GM19395 (cell line): ENCODE results near the gene STK24.
"Not testable (repeated sequence)": the region's sequence is repeated elsewhere in the genome, so short reads cannot be mapped to it uniquely, and the experiment has no call there.

Experiments
- ATAC-seq: cut with Tn5 transposase; IDR thresholded peaks from one replicate; pipeline ENCODE4 v1.9.1; 2021; ENCODE audit warnings: mild to moderate bottlenecking, moderate library complexity; ENCODE audit not compliant: unreplicated experiment

STK24 gene

GRCh38 chr13:98584668-98585397 lies 7.9 kb upstream of the STK24 start:
- ATAC-seq: no peak

DNA sequence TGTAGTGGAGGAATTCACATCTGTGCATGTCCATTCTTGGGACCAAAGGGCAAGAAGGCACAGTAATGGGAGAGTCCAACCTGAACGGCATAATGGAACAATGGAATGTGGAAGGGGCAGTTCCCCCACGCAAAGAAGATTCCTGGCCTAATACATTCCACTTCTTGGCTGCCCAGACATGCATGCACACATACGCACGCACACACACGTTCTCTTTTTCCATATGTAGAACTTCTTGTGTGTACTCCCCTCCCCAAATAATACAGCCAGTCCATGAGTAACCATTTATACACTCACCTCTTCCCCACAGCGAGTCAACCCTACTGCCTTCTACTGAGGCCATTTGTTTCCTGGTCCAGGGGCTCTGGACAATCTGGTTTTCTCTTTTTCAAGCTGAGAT lies 6.0 kb upstream of the STK24 start:
- no peak for ATAC-seq

DNA sequence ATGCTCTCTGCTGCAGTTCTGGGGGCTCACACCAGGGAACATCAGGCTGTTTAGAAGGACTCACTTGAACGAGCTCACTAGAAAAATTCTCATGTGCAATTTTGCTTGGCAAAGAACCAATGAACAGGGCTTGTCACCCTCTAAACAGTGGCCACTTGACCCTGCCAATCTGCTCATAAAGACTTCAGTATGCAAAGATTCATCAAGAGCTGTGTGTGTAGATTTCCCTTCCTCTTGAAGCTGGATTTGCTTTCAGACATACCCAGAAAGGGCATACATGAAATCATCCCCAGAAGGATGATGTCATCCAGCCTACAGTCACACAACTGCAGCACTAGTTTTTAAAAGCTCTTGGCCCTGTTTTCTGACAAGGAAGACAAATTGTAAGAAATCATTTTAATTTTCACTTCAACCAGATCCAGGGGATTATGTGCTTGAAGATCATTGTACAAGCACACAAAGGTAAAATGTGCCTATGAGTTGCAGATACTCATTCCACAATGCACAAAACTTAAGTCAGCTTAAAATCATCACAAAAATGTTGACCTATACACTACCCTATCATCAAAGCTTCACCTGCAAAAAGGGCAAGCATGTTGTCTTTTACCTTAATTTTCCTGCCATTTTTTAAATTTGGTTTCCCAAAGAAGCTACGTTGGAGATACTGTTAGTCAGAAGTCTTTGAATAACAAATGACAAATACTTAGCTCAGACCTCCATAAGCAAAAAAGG lies 5.2 kb upstream of the STK24 start:
- no peak for ATAC-seq

GRCh38 chr13:98581381-98581780 lies 4.5 kb upstream of the STK24 start:
- ATAC-seq: no peak

- ATAC-seq: no peak
These were observed 3.5 kb upstream of the STK24 start for GRCh38 chr13:98580420-98580819.

- no peak for ATAC-seq
These were observed 954 bp upstream of the STK24 start for GRCh38 chr13:98577836-98578285.

- ATAC-seq: peak; percentile 44
These were observed 534 bp downstream of the STK24 start for GRCh38 chr13:98576200-98576945.

GRCh38 chr13:98575904-98576199 lies 1.1 kb downstream of the STK24 start:
- no peak for ATAC-seq

DNA sequence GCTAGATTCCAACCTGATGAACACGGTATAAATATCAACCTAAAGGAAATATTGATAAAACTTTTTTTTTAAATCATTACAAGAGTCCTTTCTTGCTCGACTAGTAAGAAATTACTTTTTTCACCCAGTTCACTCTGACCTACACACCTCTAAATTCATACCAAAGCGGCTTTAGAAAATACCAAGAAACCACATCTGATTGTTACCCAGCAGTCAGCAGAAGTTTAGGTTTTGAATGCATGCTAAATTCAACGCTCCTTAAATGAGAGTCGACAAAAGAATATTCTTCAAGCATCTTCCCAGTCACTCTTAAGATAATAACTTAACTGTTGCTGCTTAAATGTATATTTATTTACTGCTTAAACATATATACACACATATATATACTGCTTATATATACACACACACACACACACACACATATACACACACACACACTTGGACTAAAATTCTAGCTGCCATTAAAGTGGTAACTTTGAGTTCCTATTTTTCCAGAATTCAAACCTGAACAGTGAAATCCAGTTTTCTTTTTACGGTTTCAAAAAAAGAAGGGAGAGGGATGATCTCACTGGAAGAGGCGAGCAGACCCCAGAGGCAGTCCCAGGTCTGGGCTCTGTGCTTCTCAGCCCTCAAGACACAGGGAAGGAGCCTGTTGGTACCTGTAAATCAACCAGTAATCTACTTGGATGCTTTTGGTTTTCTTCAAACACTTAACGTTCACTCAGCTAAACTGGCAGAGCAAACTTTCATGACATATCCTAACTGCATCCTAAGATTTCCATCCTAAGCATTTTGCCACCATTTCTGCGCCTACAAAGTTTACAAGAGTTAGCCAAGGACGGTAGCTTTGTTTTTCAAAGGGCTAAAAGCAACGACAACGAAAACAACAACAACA lies 1.7 kb downstream of the STK24 start:
- ATAC-seq: no peak

DNA sequence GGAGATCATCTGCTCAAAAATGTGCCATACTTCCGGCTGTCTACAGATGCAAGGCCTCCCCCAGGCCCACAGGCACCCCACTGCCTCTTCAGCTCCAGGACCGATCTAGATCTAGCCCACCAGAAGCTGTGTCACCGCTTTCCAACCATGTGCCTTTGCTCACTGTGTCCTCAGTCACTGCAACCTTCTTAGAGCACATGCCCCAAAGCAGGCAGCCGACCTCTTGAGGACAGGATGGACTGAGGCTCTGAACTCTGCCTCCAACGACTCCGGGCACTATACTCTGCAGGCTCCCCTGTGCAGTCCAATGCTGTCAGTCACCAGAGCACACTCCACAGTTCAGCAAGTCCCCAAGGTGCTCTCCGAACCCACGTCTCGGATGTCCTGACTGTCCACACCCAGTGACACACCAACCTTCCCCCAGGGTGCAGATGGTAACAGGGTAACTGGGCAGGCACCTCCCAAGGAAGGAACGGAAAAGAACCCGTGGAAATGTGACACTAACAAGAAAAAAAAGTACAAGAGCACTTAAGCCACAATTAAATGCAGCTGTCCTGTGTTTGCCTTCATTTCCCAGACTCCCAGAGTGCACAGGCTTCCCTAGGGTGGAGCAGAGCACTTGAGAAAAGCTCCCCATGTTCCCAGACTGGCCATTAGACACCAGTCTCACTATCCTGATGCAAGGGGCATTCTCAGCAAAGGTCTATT lies 4.8 kb downstream of the STK24 start:
- ATAC-seq: no peak

GRCh38 chr13:98570929-98571372 lies 6.0 kb downstream of the STK24 start:
- ATAC-seq: peak; percentile 85

- ATAC-seq: not testable (repeated sequence)
These were observed 7.2 kb downstream of the STK24 start for GRCh38 chr13:98569494-98570367.

DNA sequence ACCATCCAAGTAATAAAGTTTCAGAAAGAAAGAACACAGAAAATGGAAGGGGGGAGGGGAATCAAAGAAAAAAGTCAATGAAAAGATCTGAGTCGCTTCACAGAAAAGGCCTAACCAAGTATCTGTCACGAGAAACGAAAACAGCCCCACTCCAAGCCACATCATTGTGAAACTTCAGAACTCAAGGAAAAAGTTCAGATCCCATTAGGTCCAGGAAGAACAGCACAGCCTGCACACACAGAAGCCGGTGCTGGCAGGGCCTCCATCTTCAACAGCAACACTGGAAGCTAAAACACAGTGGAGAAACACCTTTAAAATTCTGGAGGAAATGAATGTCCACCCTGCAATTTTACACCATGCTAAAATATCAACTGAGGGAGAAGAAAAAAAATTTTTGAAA lies 8.0 kb downstream of the STK24 start:
- ATAC-seq: no peak

- ATAC-seq: no peak
These were observed 9.8 kb downstream of the STK24 start for GRCh38 chr13:98567140-98567539.

DNA sequence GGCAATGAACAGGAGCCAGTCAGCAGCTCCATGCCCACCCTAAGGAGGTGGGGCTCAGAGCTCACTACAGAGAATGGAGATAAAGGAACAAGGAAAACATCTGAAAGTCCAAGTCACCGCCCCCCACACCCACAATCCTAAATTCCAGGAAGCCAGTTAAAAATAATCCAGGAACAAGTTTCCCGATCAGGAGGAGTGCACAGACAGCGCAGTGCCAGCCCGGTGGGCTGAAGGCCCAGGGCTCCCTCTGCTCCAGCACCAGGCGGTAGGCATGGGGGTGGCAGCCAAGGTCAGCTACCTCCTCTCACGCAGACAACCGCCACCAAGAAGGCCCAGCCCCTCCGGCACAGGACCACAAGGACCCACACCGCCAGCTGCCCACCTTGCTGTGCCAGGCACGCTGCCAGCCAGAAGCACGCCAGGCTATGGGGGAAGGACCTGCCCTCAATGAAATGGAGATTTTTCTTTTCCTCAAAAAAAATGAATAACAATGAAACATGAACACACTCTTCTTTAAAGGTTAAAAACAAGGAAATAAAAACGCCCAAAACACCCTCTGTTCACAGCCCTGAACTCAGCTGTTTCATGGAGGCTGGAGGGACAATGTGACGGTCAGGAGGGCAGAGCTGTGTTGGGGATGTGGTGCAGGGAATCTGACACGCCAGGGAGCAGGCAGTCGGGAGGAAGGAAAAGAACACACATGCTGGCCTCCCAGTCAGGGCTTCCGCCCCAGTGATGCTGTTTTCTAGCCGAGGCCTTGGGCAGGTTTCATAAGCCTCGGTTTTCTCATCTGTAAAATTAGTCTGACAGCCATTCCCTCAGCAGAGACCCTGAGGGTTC lies 11.0 kb downstream of the STK24 start:
- ATAC-seq: no peak

DNA sequence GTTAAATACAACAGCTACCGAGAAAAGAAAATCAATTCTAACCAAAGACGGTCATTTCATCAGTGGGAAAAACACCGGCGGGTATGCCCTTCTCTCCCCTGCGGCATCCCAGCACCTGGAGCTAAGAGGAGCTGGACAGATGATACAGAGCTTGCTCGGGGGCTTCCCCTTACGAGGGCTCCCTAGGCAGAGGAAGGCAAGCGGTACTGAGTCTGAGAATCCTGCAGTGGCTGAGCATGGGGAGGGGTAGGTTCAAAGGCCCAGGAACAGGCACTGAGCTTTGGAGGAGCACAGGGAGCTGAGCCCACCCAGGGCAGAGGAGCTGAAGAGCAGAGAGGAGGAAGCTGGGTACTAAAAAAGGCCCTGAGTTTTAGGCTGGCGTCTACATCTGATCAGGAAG lies 12.7 kb downstream of the STK24 start:
- no peak for ATAC-seq

DNA sequence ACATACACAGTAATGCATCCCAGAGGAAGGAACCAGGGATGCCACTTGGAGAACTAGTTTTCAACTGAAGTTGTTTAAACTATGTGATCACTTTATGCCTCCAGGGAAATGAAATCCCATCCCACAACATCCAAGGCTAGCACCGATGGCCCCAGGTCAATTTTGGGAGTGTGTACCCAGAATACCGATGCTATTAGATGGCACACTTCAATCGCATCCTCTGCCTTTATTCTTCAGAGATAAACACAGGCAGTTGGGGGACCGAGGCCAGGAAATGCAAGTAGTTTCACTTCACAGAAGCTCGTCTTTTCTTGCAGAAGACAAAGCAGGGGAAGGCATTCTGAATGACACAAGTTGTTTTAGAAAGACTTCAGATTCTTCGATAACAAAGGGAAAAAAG lies 13.8 kb downstream of the STK24 start:
- peak; percentile 52 for ATAC-seq

- no peak for ATAC-seq
These were observed 17.7 kb downstream of the STK24 start for GRCh38 chr13:98559169-98559568.
